GM19025 (cell line): ENCODE results near the gene MEIOB.
"Not testable (repeated sequence)": the region's sequence is repeated elsewhere in the genome, so short reads cannot be mapped to it uniquely, and the experiment has no call there.

Experiments
- ATAC-seq: cut with Tn5 transposase; IDR thresholded peaks from one replicate; pipeline ENCODE4 v1.9.1; 2021; ENCODE audit warnings: mild to moderate bottlenecking, low read depth, moderate library complexity; ENCODE audit not compliant: unreplicated experiment

Gene MEIOB

DNA sequence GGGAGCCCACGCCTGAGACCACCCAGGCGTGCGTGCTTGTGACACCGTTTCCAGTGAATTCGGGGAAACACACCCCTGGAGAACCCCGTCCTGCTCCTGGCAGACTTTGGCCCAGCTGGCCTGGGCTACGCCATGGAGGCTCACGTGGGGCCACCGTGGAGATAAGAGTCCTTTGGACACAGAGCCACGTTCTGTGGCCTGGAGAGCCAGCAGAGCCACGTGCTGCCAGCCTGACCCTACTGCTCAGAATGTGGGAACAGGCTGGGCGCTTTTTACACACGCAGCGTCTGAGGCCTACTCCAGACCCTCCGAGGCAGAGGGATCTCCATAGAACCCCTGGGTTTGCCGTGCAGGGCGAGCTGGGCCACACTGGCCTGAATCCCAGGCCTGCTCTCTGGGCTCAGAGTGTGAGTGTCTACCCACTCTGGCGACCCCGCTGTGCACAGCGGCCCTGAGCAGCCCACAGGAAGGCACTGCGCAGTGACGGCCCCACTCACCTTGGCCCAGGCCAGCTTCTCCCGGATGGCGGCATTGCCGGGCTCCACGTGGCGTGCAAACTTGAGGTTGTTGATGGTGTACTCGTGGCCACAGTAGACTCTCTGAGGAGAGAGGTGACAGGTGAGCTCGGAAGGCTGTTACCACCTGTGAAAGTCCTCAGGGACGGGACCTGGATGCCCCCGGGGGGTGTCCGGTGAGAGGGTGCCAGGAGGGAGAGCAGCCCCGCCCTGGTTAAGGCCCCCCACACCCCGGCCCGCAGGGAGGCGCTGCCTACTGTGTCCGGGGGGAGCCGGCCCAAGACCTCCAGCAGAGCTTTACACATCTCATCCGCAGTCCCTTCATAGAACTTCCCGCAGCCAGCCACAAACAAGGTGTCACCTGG, 55.3 kb downstream of the MEIOB start:
- ATAC-seq, result no peak

DNA sequence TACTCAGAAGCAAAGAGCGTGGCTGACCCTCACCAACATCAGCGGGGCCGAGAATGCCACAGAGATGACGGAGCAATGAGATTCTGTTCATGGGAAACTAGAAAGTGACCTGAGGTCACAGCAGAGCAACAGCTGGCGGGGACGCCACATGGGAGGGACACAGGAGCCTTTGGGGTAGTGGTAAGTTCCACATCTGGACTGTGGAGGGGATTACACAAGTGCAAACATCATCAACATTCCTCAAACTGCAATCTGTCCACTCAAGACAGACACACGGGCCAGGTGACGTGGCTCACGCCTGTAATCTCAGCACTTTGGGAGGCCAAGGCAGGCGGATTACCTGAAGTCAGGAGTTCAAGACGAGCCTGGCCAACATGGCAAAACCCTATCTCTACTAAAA, 56.5 kb downstream of the MEIOB start:
- no peak for ATAC-seq

DNA sequence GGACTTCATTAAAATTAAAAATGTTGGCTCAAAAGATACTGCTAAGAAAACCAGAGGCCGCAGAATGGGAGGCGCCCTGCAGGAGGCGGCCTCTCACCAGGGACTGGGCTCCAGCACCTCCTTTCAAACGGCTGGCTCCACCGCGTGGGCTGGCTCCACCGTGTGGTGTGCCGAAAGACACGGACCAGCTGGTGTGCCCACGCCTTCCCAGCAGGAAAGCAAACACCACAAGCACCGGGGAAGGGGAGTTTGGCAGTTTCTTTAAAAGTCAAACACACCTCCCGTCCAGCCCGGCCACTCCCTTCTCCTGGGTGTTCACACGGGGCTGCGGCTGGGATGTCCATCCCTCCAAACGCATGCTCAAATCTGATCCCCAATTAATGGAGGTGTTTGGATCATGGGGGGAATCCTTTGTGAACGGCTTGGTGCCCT, 59.2 kb downstream of the MEIOB start:
- no peak for ATAC-seq

DNA sequence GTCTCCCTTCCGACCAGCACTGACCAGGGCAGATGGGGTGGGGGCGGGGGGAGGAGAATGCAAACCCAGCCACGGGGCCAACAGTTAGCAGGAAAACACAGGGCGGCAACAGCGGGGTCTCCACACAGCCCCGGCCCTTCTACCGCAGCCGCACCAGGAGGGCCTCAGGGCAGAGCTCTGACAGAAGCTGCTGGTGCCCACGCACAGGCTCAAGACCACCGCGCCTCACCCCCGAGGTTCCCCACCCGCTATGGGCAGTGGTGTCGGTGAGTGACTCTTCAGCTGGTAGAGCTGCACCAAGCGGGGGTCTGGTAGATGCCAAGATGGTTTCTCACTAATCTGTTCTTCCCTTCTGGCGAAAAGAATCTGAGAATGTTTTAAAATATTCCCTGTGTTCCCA, 61.4 kb downstream of the MEIOB start:
- ATAC-seq, result no peak

DNA sequence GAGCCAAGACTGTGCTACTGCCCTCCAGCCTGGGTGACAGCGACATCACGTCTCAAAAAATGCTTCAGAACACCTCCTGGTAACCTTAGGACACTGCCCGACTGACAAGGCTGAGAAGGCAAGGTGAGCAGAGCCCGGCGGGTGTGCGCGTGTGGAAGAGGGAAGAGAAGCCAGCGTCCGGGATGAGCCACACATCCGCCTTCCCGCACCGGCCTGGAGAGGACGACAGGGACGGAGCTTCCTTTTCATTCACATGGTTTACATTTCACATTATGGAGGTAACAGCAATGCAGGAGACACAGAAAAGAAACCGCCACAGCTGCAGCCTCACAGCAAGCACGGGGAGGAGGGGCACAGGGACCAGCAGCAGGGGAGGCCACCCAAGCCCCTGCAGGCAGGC, 61.9 kb downstream of the MEIOB start:
- ATAC-seq, result no peak

GRCh38 chr16:1809281-1809801, 62.6 kb downstream of the MEIOB start:
- no peak for ATAC-seq

DNA sequence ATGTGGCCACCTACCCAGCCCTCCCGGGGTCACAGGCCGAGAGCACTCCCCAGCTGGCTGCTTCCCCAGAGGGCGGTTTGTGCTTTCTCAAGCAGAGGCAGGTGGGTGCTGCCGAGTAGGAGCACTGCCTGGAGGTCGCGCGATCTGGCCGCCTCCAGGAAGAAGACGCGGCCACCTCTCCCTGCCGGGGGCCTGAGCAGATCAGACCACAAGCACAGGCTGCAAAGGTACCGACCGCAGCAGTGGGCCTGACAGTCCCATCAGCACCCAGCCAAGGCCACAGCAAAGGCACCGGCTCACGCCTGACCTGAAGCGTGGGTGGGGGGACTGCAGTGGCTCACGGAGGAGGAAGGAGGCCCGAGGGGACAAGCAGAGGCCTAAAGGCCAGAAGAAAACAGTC, 63.3 kb downstream of the MEIOB start:
- ATAC-seq, result no peak

DNA sequence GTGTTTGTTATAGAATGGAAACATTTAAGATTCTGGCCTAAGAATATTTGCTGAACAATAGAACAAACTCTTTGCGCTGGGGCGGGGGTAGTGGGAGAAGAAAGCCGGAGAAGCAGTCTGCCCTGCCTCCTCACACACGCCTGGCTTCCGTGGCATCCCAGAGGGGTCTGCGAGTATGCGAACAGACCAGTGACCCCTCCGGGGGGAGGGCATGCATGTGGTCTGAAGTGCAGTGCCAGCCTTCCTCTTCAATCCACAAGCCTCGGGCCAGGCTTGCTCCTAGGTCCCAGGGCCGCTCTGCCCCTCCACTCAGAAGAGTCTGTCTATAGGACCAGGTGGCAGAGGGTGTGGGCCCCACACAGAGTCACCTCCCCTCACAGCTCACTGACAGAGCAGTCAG, 64.3 kb downstream of the MEIOB start:
- no peak for ATAC-seq

GRCh38 chr16:1800701-1801100, 71.3 kb downstream of the MEIOB start:
- no peak for ATAC-seq

DNA sequence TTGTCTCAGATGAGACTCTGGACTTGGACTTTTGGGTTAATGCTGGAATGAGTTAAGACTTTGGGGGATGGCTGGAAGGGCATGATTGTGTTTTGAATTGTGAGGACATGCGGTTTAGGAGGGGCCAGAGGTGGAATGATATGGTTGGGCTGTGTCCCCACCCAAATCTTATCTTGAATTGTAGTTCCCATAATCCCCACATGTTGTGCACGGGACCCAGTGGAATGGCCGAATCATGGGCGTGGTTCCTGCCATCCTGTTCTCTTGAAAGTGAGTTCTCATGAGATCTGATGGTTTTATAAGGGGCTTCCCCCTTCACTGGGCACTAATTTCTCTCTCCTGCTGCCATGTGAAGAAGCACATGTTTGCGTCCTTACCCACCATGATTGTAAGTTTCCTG, 72.7 kb downstream of the MEIOB start:
- ATAC-seq, result not testable (repeated sequence)

- ATAC-seq, result no peak
These were observed 76.9 kb downstream of the MEIOB start for GRCh38 chr16:1794908-1795666.

- ATAC-seq, result no peak
These were observed 77.6 kb downstream of the MEIOB start for GRCh38 chr16:1794221-1794871.

- ATAC-seq, result no peak
These were observed 78.3 kb downstream of the MEIOB start, which contains the start of gene IGFALS for GRCh38 chr16:1793578-1794220. IGFALS (minus strand) TSS chr16:1793705; CDS start chr16:1793652, 53 bp downstream.

DNA sequence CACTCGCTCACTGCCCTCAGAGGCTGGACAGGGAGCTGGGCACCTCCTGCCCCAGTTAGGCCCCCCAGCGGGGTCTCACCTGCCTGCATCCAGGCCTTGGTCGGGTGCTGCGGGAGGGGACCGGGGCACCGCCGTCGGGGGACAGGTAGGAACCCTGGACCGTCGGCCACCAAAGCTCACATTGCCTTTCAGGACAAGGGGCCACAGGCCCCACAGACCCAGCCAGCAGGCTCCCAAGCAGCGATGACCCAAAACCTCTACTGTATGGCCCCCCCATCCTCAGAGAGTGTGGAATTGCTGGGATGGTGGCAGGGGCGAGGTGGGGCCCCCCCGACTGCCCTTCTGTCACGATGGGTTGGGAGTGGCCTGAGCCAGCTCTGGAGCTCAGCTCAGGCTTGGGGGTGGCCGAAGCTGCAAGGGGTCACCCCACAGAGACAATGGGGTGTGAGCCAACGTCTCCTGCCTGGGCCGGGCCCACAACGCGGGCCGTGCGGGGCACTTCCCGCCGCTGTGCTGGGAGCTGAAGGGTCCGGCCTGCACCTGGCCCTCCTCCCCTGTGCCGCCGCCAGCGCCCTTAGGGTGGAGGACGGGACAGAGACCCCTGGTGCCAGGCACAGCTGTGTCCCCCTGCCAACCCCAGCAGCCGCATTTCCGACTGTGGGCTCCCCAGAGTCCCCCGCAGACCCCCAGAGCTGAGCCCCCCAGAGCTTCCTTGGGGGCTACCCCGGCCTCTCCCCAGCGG, 79.0 kb downstream of the MEIOB start:
- ATAC-seq, result no peak

- no peak for ATAC-seq
These were observed 79.8 kb downstream of the MEIOB start for GRCh38 chr16:1791943-1792812.

DNA sequence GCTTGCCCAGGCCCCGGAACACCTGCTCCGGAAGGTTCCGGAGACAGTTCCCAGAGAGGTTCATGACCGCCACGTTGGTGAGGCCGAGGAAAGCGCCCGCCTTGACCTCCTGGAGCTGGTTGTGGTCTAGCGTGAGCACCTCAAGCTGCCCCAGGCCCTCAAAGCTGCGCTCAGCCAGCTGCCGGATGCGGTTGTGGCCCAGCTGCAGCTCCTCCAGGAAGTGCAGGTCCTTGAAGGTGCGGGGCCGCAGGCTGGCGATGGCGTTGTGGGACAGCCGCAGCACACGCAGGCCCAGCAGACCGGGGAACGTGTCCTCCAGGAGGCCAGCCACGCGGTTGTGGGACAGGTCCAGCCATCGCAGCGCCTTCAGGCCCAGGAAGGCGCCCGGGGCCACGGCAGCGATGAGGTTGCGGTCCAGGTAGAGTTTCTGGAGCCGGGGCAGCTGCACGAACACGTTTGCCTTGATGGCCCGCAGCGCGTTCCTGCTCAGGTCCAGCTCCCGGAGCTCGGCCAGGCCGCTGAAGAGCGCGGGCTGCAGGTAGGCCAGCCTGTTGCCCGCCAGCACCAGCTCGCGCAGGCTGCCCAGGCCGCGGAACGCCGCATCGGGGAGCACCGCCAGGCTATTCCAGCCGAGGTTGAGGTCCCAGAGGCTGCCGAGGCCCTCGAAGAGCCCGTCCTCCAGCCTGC, 80.6 kb downstream of the MEIOB start:
- no peak for ATAC-seq

DNA sequence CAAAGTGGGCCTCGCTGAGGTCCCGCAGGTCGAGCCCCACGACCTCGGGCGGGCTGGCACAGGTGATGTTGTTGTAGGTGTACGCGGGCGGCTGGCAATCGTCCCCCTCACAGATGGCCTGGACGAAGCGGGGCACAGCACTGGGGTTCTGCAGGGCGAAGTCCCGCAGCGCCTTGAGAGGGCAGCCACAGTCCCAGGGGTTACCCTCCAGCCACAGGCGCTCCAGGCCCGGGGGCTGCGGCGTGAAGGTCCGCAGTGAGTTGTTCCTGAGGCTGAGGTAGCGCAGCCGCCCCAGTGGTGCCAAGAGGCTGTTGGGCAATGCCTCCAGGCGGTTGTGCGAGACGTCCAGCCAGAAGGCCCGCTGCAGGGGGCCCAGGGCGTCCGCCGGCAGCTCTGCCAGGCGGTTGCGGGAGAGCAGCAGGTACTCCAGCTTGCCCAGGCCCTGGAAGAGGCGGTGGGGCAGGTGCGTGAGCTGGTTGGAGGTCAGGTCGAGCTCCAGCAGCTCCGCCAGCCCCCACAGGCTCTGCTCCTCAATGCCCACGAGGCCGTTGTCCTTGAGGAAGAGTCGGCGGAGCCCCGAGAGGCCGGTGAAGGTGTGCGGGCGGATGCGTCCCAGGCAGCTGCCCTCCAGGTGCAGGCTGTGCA, 81.2 kb downstream of the MEIOB start:
- no peak for ATAC-seq

DNA sequence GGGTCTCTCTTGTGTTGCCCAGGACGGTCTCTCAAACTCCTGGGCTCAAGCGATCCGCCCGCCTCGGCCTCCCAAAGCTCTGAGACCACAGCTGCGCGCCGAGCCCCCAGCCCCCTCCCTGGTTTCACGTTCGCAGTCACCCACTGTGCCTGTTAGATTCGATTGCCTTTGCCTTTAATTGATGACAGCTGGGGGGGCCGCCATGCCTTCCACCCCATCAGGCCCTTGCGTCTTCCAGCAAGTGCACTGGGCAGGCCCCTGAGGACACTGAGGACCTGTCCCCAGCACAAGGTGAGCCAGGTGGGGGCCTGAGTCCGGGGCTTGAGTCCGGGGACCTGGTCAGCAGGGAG, 81.7 kb downstream of the MEIOB start:
- ATAC-seq, result no peak
